ENCODE measurements around the gene ABI2.

GRCh38 chr2:203326356-203326755 is 1.8 kb upstream of the ABI2 start:
- no peak for TF ChIP-seq CTCF (IDR thresholded peaks at IDR 0.05 in 4 of 5, conservative IDR thresholded peaks at IDR 0.05 in 1 of 5)
- no peak for TF ChIP-seq POLR2A (IDR thresholded peaks at IDR 0.05)

Measured in gastrocnemius medialis (tissue), 4 donors.